ENCODE data around the gene COG7.
"Not testable (repeated sequence)": the region's sequence is repeated elsewhere in the genome, so short reads cannot be mapped to it uniquely, and the experiment has no call there.

The COG7 gene

GRCh38 chr16:23469814-23470213 lies 16.8 kb upstream of the COG7 start:
- no peak for DNase-seq

GRCh38 chr16:23466162-23466885 lies 13.3 kb upstream of the COG7 start:
- no peak for DNase-seq

- DNase-seq, result no peak
Measured at GRCh38 chr16:23465179-23465578, 12.2 kb upstream of the COG7 start.

GRCh38 chr16:23464196-23464595 lies 11.2 kb upstream of the COG7 start:
- no peak for DNase-seq

GRCh38 chr16:23462994-23463393 lies 10.0 kb upstream of the COG7 start:
- not testable (repeated sequence) for DNase-seq

GRCh38 chr16:23453338-23454052 lies 506 bp upstream of the COG7 start:
- DNase-seq, result no peak

- DNase-seq, result no peak
Measured at GRCh38 chr16:23452221-23452571, 793 bp downstream of the COG7 start.

GRCh38 chr16:23448392-23448791 lies 4.6 kb downstream of the COG7 start:
- DNase-seq, result no peak

GRCh38 chr16:23437542-23437941 lies 15.4 kb downstream of the COG7 start:
- not testable (repeated sequence) for DNase-seq

GRCh38 chr16:23436951-23437350 lies 16.0 kb downstream of the COG7 start:
- no peak for DNase-seq

GRCh38 chr16:23435500-23435899 lies 17.5 kb downstream of the COG7 start:
- DNase-seq, result peak; percentile 31

- peak; percentile 69 for DNase-seq
Measured at GRCh38 chr16:23434380-23434779, 18.6 kb downstream of the COG7 start.

- DNase-seq, result no peak
Measured at GRCh38 chr16:23433261-23433920, 19.6 kb downstream of the COG7 start.

GRCh38 chr16:23432176-23433128 lies 20.5 kb downstream of the COG7 start:
- no peak for DNase-seq

- no peak for DNase-seq
Measured at GRCh38 chr16:23428351-23428750, 24.6 kb downstream of the COG7 start.

- DNase-seq, result no peak
Measured at GRCh38 chr16:23424292-23424958, 28.6 kb downstream of the COG7 start.

GRCh38 chr16:23423496-23424049 lies 29.4 kb downstream of the COG7 start:
- peak; percentile 55 for DNase-seq

- DNase-seq, result no peak
Measured at GRCh38 chr16:23420011-23420410, 33.0 kb downstream of the COG7 start.

- DNase-seq, result no peak
Measured at GRCh38 chr16:23416816-23417215, 36.2 kb downstream of the COG7 start.

GRCh38 chr16:23414731-23415130 lies 38.3 kb downstream of the COG7 start:
- DNase-seq, result no peak

GRCh38 chr16:23410176-23410575 lies 42.8 kb downstream of the COG7 start:
- DNase-seq, result no peak

GRCh38 chr16:23409522-23409921 lies 43.5 kb downstream of the COG7 start:
- no peak for DNase-seq
